NT2/D1 (cell line): ENCODE measurements around the gene PROCR.

ENCODE experiments used
- YY1 ChIP-seq: IDR thresholded peaks from 2 replicates; pipeline ENCODE4 v1.6.1; 2011; ENCODE audit not compliant: insufficient read length, insufficient read depth
- ZNF274 ChIP-seq: IDR thresholded peaks from 2 replicates; pipeline ENCODE4 v1.6.1; 2011; ENCODE audit warnings: mild to moderate bottlenecking, low read depth, low read length

- TF ChIP-seq ZNF274 (no peak), YY1 (no peak)
Observed at GRCh38 chr20:35226126-35226883, 54.4 kb downstream of the PROCR start, which contains the start of gene MMP24.
